NT2/D1 (cell line): Measurements from ENCODE around the gene BLOC1S4.

Experiments used
- SUZ12 ChIP-seq: IDR thresholded peaks from 2 replicates; pipeline ENCODE4 v1.6.1; 2011; ENCODE audit not compliant: insufficient read length, insufficient read depth; ENCODE audit errors: extremely low read depth
- YY1 ChIP-seq: IDR thresholded peaks from 2 replicates; pipeline ENCODE4 v1.6.1; 2011; ENCODE audit not compliant: insufficient read length, insufficient read depth
- ZNF274 ChIP-seq: IDR thresholded peaks from 2 replicates; pipeline ENCODE4 v1.6.1; 2011; ENCODE audit warnings: mild to moderate bottlenecking, low read depth, low read length

GRCh38 chr4:6742989-6743388, 27.0 kb downstream of the BLOC1S4 start:
- TF ChIP-seq YY1 (no peak), ZNF274 (no peak), SUZ12 (no peak)
